ENCODE data around the gene PDE4B. TPM values are rescaled to one million over a fixed set of nuclear protein-coding genes. Genes with fewer than 3 reads are reported as not detected.

PDE4B gene
- total RNA-seq, 1 donor: 26.9 TPM

DNA sequence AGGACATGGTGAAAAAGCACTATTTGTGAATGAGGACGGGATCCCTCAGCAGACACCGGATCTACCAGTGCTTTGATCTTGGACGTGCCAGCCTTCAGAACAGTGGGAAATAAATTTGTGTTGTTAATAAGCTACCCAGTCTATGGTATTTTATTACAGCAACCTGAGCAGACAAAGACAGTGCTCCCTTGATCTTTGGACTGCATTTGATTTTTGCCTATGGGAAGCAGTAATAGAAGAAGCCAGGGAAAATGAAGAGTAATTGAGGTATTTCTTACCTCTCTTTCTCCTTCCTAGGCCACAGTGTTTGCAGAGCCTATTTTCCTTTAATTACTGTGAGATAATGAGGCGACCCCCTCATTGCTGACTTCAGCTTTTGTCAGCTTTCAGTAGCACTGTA lies 87.9 kb downstream of the PDE4B start:
- DNase-seq (ENCODE audit: low read depth in 2 of 3, low spot score in 2 of 3): no peak

- no peak for DNase-seq (ENCODE audit: low read depth in 2 of 3, low spot score in 2 of 3)
Measured at GRCh38 chr1:65881067-65881594, 88.4 kb downstream of the PDE4B start.

DNA sequence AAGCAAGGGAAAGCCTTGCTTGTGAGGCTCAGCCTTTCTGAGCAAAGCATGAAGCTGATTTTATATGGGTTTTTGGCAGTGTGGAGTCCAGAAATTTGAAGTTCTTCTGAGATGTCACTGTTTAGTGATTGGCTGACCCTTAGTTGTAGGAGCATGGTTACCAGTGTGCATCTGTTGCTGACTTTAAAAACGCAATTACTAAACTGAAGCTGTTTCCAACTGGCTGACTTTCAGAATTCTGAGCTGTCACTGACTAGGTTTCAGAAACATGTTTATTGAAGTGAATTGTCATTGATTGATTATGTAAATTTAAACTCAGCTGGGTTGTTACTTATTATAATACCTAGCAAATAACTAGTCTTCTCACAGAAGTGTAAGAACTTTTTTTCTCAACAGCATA lies 89.4 kb downstream of the PDE4B start:
- DNase-seq (ENCODE audit: low read depth in 2 of 3, low spot score in 2 of 3): no peak

DNA sequence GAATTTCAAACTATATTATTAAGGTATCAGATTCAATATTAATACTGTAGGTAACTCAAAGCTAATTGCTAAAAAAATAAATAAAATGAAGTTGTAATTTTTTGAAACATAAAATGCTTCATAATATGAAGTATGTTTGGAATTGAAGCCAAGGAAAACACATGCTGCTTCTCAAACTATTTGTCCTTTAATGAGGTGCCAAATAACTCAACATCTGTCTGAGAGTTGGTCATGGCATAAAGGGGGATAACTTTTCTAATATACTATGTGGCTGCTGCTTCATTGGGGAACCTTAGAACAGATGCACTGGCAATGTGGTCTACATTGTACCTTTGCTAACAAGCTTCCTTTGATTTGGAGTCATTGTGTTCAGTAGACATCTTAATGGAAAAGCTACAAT lies 96.7 kb downstream of the PDE4B start:
- DNase-seq (ENCODE audit: low read depth in 2 of 3, low spot score in 2 of 3): no peak

- no peak for DNase-seq (ENCODE audit: low read depth in 2 of 3, low spot score in 2 of 3)
Measured at GRCh38 chr1:65890201-65890843, 97.6 kb downstream of the PDE4B start.

- no peak for DNase-seq (ENCODE audit: low read depth in 2 of 3, low spot score in 2 of 3)
Measured at GRCh38 chr1:65894738-65895605, 102.3 kb downstream of the PDE4B start.

DNA sequence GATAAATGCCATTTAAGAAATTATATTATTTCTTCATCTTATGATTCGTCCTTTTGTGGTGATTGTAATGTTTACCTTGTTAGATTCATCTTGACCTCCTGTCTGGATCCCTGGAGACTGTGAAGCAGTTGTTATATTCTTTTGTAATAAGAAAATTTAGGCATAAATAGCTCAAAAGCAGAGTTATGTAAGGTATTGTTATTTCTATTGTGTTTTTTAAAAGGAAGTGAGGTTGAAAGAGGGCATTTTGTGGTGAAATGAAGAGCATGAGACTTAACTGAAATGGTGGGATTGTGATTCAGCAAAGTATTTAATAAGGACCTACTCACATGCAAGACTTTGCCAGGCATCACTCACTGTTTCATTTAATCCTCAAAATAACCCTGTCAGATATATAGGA lies 104.0 kb downstream of the PDE4B start:
- no peak for DNase-seq (ENCODE audit: low read depth in 2 of 3, low spot score in 2 of 3)

GRCh38 chr1:65897485-65897884 lies 104.8 kb downstream of the PDE4B start:
- DNase-seq (ENCODE audit: low read depth in 2 of 3, low spot score in 2 of 3): no peak

- no peak for DNase-seq (ENCODE audit: low read depth in 2 of 3, low spot score in 2 of 3)
Measured at GRCh38 chr1:65904681-65905083, 112.0 kb downstream of the PDE4B start.

DNA sequence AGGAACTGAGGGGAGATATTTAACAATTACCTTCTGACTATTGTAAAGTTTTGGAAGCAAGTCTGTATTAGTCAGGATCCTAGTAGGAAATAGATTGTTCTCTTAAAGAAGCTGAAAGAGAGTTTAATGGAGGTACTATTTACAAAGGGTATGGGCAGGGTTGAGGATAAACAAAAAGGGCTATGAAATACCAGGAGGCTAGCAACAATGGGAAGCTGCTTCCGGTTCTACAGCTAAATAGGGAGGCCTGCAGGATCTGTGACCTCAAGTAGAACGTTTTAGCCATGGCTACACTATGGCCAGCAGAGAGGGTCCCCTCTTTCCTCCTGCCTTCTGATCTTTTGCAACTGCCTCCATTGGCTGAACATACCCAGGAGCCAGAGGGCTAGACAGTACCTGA lies 117.7 kb downstream of the PDE4B start:
- no peak for DNase-seq (ENCODE audit: low read depth in 2 of 3, low spot score in 2 of 3)

GRCh38 chr1:65911679-65912078 lies 119.0 kb downstream of the PDE4B start:
- DNase-seq (ENCODE audit: low read depth in 2 of 3, low spot score in 2 of 3): no peak

DNA sequence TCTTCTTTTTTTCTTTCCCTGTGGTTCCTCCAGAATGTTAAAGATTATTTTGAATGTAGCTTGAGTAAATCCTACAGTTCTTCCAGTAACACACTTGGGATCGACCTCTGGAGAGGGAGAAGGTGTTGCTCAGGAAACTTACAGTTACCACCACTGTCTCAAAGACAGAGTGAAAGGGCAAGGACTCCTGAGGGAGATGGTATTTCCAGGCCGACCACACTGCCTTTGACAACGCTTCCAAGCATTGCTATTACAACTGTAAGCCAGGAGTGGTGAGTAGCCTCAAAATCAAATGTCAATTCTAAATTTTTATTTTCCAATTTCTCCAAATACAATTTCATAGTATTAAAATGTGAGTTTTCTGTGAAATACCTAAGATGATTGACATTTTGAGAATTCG lies 125.9 kb downstream of the PDE4B start:
- DNase-seq (ENCODE audit: low read depth in 2 of 3, low spot score in 2 of 3): no peak

- no peak for DNase-seq (ENCODE audit: low read depth in 2 of 3, low spot score in 2 of 3)
Measured at GRCh38 chr1:65921446-65921845, 128.8 kb downstream of the PDE4B start.

GRCh38 chr1:65924471-65924870 lies 131.8 kb downstream of the PDE4B start:
- DNase-seq (ENCODE audit: low read depth in 2 of 3, low spot score in 2 of 3): no peak

DNA sequence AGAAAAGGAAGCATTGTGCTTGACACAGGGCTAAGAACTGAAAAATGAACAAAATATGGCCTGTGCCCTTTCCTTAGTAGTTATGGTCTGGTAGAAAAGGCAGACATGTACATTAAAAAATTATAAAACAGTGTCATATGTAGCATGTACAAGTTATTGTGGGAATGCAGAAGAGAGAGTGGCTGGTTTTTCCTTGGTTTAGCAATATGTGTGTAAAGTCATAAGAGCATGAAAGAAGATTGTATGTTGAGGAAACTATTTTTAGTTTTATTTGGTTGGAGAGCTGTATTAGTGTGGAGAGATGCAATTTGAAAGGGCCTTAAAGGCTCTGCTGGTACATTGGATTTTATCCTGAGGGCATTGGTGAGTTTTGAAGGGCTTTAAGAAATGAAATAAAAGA lies 145.8 kb downstream of the PDE4B start:
- no peak for DNase-seq (ENCODE audit: low read depth in 2 of 3, low spot score in 2 of 3)

DNA sequence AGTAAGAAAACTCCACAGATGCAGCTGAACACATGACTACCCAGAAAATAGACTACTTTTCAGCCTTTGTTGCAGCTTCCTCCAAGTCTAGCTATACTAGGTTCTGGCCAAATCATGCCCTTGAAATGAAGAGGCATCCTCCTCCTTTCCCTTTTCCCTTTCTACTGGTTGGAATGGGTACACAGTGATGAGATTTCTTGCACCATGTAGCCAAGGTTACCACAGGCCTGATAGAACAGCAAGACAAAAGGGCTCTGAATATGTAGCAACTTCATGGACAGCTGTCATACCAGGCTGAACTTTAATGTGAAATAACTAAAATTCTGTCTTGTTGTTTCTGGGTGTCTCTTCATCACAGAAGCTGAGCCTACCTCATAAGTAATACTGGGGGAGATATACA lies 146.5 kb downstream of the PDE4B start:
- DNase-seq (ENCODE audit: low read depth in 2 of 3, low spot score in 2 of 3): no peak

DNA sequence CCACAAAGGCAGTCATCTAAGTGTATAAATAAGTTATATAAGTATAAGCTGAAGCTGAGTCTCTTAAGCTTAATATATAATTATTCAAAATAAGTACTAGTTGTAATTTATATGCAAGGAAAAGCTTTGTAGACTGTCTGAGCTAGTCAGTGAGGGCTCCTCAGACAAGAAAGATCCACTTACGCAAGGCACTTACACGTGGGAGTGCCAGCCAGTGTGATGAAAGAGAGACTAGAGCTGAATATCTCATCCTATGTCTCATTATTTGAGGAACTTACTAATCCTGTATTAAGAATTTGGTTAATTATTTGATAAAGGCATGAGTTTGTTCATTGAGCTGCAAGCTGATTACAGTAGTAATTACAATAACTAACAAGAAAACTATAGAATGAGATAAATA lies 146.9 kb downstream of the PDE4B start:
- no peak for DNase-seq (ENCODE audit: low read depth in 2 of 3, low spot score in 2 of 3)

DNA sequence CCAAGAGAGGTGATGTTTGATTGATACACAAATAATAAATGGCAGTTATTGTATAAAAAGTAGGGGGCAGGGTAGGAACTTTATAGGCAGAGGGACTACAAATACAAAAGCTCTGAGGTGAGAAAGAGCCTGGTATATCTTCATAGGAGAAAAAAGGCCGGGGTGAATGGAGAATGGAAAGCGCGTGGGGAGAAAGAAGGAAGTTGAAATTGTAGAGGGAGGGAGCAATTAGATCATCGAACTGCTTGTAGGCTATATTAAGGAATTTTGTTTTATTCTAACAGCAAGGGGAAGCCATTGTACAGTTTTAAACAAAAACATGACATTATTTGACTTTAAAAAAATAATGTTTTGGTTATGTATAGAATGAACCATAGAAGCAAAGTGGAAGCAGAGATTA lies 147.4 kb downstream of the PDE4B start:
- DNase-seq (ENCODE audit: low read depth in 2 of 3, low spot score in 2 of 3): no peak

DNA sequence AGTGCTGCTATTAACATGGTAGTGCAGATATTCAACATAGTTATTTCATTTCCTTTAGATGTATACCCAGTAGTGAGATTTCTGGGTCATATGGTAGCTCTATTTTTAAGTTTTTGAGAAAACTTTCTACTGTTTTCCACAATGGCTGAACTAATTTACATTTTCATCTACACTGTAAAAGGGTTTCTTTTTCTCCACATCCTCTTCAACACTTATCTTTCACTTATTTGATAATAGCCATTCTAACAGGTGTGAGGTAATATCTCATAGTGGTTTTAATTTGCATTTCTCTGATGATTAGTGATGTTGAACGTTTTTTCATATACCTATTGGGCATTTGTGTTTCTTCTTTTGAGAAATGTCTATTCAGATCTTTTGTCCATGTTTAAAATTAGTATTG lies 149.8 kb downstream of the PDE4B start:
- no peak for DNase-seq (ENCODE audit: low read depth in 2 of 3, low spot score in 2 of 3)

- no peak for DNase-seq (ENCODE audit: low read depth in 2 of 3, low spot score in 2 of 3)
Measured at GRCh38 chr1:65946376-65946775, 153.7 kb downstream of the PDE4B start.

DNA sequence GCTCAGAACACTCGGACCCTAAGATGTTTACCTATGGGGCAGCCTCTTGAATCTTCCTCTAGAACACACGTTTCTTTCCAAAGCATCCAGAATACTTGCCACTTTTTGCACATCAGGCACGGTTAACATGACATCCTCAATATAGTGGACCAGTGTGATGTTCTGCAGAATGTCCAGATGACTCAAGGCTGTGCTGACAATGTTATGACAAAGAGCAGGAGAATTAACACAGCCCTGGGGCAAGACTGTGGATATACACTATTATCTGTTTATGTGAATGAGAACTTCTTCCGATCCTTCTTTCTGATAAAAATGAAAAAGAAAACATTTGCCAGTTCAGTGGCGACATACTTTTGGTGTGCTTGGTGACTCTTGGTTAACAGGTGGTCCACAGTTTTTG lies 154.3 kb downstream of the PDE4B start:
- no peak for DNase-seq (ENCODE audit: low read depth in 2 of 3, low spot score in 2 of 3)

DNA sequence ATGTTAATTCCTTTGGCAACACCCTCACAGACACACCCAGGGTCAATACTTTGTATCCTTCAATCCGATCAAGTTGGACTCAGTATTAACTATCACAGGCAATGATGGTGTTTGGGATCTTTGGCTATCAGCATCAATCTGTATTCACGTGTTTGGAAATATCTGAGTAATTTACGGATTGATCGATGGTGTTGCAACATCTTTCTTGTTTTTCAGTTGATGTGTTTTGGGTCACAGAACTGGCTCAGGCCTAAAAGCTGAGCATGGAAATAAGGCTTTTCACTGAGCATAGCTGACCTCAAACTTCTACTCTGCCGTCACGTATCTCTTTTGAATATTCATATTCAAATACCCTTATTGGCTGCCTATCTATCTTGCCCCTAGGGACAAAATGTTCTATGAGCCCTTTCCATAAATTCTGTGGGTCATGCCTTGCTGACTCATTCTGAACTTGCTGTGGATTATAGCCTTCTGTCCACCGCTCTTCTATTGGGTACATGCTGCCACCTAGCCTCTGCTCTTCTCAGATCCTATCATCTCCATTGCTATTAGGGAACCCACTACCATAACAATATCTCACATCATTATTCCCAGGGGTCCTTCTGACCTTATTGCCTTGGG lies 156.0 kb downstream of the PDE4B start:
- DNase-seq (ENCODE audit: low read depth in 2 of 3, low spot score in 2 of 3): no peak

All from hematopoietic multipotent progenitor cell (in vitro differentiated cells).